Measurements from ENCODE around the gene MS4A15.

Gene MS4A15

GRCh38 chr11:60780774-60781173 lies 24.1 kb downstream of the MS4A15 start:
- DNase-seq: no peak

- no peak for DNase-seq
These were observed 24.8 kb downstream of the MS4A15 start for GRCh38 chr11:60781286-60781980.

- no peak for DNase-seq
These were observed 25.3 kb downstream of the MS4A15 start for GRCh38 chr11:60781981-60782316.

- no peak for DNase-seq
These were observed 25.9 kb downstream of the MS4A15 start for GRCh38 chr11:60782393-60783140.

- DNase-seq: no peak
These were observed 26.4 kb downstream of the MS4A15 start for GRCh38 chr11:60783141-60783484.

GRCh38 chr11:60783911-60784310 lies 27.2 kb downstream of the MS4A15 start:
- no peak for DNase-seq

- no peak for DNase-seq
These were observed 28.5 kb downstream of the MS4A15 start, which contains the start of gene MS4A10 for GRCh38 chr11:60785136-60785535. Gene MS4A10, plus strand, starts transcription at chr11:60785333. Its CDS starts 5,003 bp downstream, at chr11:60790336.

GRCh38 chr11:60785806-60786361 lies 29.2 kb downstream of the MS4A15 start:
- DNase-seq: no peak

- no peak for DNase-seq
These were observed 30.3 kb downstream of the MS4A15 start for GRCh38 chr11:60786811-60787567.

- no peak for DNase-seq
These were observed 31.9 kb downstream of the MS4A15 start for GRCh38 chr11:60788401-60789125.

GRCh38 chr11:60790726-60791125 lies 34.1 kb downstream of the MS4A15 start:
- DNase-seq: no peak

- no peak for DNase-seq
These were observed 34.7 kb downstream of the MS4A15 start for GRCh38 chr11:60791153-60791933.

GRCh38 chr11:60792521-60792920 lies 35.9 kb downstream of the MS4A15 start:
- DNase-seq: no peak

- no peak for DNase-seq
These were observed 38.6 kb downstream of the MS4A15 start for GRCh38 chr11:60795291-60795690.

GRCh38 chr11:60797846-60798630 lies 41.4 kb downstream of the MS4A15 start:
- no peak for DNase-seq

- DNase-seq: no peak
These were observed 42.0 kb downstream of the MS4A15 start for GRCh38 chr11:60798631-60799030.

- DNase-seq: no peak
These were observed 44.5 kb downstream of the MS4A15 start for GRCh38 chr11:60801194-60801593.

- DNase-seq: no peak
These were observed 46.7 kb downstream of the MS4A15 start for GRCh38 chr11:60803273-60803936.

- no peak for DNase-seq
These were observed 52.6 kb downstream of the MS4A15 start for GRCh38 chr11:60809249-60809648.

GRCh38 chr11:60809691-60810090 lies 53.0 kb downstream of the MS4A15 start:
- DNase-seq: no peak

GRCh38 chr11:60810151-60810550 lies 53.5 kb downstream of the MS4A15 start:
- no peak for DNase-seq
